HG02884 (cell line): Measurements from ENCODE around the gene MRPS35.
A peak's percentile ranks its signal among the peaks of the same experiment; 100 is the strongest.

Source experiments
- ATAC-seq: cut with Tn5 transposase; IDR thresholded peaks from one replicate; pipeline ENCODE4 v1.9.1; 2021; ENCODE audit warnings: mild to moderate bottlenecking, moderate library complexity; ENCODE audit not compliant: unreplicated experiment

MRPS35 gene

DNA sequence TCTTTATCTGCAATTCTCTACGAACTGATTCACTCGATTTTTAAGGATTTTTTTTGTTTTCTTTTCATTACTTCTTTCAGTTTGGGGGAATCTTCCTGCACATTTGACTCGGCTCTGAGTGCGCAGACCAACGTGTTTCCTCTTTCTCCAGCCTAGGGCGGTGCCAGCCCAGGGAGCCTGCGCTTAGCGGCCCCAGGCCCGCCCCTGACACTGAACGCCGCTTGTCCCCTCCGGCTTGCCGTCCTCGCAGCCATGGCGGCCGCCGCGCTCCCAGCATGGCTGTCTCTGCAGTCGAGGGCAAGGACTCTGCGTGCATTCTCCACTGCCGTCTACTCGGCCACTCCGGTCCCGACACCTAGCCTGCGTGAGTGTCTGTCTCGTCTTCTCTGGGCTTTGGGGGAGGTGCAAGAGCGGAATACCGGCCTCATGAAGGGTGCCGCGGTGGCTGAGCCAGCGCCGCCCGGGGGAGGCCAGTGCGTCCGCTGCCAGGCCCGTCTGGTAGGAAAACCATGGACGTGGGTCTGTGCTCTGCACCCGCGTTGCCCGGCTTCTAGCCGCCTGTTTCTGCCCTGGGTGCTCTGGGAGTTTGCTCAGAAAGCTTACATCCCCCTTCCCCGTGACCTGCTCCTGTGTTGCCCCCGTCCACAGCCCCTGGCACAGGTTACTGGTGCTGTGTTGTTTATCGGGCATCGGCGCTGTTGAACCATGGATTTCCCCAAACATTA is at the start of gene MRPS35:
TSS of gene MRPS35 (plus strand) at position 241 of the 725 bp plus-strand sequence. CDS start at position 253, 12 bp downstream.
- ATAC-seq, result peak; percentile 94

DNA sequence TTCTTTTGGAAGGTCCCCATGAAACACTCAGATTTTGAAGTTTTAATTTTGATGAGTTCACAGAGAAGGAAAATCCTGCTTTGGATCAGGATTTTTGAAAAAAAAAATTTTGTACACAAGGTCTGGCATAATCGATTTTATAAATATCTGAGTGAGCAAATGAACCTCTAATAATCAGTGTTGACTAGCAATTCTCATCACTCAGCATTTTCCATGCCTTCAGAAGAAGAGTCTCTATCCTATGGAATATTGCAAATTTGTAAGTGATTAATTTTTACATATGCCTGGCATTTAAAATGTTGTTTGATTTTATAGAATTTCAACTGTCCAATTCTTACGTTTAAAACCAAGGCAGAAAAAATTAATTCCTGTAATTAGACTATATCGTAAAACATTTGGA is 44.9 kb upstream of the MRPS35 start:
- no peak for ATAC-seq

DNA sequence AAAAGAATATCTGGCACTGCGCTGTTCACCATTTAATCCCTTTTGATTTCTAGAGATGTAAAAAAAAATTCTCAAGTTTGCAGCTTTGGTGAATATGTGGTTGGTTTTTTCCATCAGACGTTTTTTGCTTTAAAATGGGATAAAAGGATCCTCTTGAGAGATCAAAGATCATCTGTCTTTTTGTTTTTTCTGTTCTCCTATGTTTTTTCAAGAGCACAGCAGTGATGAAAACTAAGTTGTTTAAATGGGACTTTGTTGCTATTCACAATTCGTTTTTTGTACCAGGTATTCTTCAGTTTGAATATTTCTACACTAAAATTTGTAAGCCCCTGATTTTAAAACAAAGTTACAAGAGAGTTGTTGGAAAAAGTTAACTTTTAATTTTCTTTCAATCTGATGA is 44.1 kb upstream of the MRPS35 start:
- ATAC-seq, result no peak

DNA sequence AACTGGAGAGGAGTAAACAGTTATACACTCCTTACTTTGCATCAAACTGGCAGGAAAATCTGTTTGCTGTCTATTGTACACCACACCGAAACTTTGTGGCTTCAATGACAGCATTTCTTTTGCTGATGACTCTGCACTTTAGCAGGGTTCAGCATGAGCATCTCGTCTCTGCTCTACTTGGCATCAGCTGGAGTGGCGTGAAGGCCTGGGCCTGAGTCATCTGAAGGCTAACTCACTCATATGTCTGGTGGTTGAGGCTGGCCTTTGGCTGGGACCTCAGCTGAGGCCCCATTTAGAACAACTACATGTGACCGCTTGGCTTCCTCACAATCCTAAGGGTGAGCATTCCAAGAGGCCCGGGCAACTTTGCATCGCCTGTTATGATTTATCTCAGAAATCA is 43.1 kb upstream of the MRPS35 start:
- no peak for ATAC-seq

DNA sequence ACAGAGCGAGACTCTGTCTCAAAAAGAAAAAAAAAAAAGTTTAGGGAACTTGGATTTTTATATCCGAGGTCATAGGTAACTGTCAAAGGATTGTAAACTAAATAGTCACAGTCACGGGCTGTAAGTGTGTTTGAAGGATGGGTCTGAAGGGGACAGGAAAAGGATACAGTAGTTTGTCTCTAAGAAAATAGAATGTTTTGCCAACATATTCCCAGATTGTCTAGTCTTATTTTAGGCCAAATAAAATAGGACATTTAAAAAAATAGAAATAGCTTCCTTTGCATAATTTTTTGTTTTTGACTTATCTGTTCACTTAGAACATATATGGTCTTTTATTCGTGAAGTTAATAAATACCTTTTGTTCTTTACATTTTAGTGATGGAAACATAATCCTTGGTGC is 38.6 kb upstream of the MRPS35 start:
- no peak for ATAC-seq

DNA sequence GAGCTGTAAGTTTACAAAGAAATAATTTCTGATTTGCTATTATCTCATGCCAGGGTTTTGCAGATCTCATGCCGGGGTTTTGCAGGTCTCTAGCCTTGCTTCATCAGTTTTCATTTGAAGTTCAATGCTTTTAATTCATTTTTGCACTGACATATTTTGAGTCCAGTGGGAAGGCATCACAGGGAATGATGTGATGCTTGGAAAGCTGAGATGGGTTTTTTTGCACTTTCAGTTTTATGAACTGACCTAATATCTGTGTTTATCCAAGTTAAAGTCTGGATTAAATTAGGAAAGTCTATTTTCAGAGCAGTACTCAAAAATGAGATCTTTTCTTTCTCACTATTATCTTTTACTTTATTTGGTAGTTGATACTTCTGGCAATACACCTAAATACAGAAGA is 38.0 kb upstream of the MRPS35 start:
- no peak for ATAC-seq

DNA sequence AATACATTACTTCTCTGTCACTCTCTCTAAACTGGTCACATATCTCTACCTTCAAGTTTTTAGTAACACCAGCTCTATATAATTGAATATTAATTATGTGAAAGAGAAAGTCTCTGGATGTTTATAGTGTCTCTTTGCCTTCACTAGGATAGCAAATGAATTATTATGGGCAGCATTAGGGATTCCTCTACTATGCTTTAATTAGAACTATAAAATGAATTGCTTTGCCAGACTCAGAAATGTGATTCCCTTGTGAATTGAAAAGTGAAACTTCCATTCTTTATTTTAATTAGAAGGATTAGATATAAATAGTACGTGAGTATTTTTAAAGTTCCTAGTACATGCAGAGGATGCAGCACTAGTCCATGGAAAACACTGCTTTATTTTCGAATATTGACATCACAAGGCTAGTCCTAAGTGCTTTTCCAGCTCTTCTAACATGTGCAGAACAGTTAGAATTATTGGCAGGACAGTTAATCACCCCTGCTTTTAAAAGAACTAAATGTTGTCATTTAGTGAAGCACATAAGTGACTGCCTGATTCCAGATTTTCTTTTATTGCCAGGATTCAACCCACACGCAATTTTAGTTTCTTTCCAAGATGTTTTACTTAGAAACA is 37.4 kb upstream of the MRPS35 start:
- ATAC-seq, result no peak

DNA sequence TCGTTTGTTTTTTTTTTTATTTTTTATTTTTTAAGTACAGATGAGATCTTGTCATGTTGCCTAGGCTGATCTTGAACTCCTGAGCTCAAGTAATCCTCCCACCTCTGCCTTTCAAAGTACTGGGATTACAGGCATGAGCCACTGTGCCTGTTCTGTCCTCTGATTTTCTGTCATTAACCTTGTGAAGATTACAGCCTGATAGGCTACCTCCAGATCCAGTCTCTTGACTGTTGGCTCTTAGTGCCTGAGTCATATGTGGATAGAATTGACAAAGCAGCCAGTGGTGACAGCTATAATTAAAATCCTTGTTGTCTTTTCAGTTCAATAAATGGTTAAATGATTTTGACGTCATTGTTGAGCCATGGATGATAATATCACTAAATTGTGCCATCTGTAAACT is 35.6 kb upstream of the MRPS35 start:
- no peak for ATAC-seq

DNA sequence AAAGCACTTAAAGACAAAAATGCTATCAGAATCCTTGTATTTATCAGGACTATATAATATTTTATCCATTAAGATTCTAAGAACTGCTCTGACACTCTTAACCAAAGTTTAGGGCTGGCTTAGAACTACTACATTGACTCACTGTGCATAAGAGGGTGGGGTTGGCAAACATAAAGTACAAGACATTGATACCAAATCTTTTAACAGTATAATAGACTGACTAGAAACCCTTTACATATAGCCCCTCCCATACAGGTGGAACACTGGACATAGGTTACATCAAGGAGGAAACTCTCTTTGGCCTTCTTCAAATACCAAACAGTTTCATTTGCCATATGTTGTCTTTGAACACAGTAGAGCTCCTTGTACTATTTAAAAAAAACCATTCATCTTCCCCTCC is 30.0 kb upstream of the MRPS35 start:
- no peak for ATAC-seq

DNA sequence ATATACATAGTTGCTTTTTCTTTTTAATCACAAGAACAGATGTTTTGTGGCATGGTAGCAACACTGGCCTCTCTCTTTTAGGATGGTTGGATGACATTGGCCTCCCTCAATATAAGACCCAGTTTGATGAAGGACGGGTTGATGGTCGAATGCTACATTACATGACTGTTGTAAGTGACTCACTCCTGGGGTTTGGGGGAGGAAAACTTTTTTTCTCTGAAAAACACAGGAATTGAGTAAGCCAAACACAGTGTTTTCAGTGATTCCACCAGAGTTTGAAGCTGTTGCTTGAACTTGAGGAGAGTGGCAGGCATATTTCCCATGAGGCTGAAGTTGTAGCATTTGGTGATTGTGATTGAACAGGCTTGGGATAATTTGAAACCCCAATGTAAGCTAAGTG is 28.1 kb upstream of the MRPS35 start:
- ATAC-seq, result no peak

DNA sequence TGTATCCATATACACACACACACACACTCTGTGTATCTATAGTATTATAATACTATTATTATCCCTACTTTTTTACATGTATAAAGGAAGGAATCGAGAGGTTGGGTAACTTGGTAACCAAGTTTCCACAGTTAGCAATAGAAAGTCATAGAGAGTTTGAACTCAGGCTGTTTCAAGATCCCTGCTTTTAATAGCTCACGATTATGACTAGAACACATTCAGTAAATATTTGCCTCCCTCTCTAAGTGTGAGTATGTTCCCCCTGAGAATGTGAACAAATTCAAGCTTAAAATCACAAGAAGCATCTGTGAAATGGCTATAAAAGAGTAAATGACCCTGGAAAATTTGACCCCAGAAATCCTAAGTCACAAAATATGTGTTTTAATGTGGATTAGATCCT is 25.4 kb upstream of the MRPS35 start:
- ATAC-seq, result no peak

DNA sequence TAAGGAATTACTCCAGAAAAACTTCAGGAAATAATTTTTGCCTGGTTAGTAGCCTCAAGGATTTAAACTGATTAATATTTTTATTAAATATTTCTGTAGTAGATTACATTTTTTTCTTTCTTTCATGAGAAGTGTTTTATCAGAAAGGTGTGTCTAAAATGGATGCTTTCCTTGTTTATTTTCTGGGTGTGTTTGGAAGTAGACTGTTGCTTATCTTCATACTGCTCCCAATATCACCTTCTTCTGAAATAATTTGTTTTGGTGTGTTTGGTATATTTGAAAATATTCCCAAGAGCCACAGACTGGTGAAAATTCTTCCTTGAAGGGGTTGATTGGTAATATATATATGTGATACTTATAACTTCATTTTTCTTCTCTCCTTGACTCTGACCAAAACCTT is 24.5 kb upstream of the MRPS35 start:
- no peak for ATAC-seq

DNA sequence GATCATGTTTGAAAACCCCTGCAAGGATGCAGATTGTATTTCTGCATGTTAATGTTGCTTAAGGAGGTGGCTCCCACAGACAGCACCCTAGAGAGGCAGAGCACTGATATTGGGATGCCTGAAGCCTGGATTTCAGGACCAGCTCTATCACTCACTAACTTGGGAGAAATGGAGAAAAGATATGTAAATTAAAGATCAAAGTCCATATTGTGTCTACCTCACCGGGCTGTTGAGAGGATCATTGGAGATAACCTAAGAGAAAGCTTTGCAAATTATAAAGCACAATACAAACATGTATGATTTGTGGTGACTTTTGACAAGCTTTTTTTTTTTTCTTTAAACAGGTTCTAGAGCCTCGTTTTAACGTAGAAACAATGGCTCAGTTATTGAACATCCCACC is 22.0 kb upstream of the MRPS35 start:
- ATAC-seq, result no peak

DNA sequence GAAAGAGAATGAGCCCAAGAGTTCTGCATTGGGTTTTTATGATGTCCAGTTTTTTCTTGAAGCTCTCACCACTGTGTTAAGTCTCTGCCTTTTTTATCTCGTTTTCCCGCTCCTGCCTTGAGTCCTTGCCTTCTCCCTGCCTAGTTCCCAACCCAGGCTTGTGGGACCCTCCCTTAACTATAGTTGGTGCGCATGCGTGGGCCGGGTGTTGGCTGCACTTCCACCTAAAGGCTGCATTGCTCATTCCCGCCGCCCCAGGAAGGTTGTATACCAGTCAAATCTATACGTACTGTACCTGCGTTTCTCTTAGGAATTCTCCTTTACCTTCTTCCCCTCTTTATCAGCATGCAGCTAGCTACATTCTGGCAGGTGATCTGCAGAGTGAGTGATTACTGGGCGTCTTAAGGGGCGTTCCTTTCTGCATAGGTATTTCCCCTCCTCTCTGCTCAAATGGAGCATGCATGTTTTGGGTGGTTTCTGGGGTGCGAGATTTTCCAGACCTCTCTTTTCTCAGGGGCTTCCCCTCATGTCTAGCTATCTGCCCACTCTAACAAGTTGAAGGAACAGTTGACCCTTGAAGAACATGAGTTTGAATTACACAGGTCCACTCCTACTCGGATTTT is 21.0 kb upstream of the MRPS35 start:
- no peak for ATAC-seq

DNA sequence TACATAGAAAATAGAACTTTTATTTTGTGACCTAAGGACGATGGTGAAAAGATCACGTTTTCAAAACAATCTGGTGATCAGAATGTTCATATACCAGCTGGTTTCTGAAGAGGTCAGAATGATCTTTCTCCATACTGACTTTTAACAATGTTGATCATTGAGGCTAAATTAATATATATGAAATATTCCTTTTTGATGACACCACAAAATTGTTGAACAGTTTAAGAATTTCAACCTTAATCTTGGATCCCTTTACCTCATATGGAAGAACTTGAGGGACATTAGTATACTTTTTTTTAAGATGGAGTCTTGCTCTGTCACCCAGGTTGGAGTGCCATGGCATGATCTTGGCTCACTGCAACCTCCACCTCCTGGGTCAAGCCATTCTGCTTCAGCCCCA is 17.2 kb upstream of the MRPS35 start:
- ATAC-seq, result no peak

DNA sequence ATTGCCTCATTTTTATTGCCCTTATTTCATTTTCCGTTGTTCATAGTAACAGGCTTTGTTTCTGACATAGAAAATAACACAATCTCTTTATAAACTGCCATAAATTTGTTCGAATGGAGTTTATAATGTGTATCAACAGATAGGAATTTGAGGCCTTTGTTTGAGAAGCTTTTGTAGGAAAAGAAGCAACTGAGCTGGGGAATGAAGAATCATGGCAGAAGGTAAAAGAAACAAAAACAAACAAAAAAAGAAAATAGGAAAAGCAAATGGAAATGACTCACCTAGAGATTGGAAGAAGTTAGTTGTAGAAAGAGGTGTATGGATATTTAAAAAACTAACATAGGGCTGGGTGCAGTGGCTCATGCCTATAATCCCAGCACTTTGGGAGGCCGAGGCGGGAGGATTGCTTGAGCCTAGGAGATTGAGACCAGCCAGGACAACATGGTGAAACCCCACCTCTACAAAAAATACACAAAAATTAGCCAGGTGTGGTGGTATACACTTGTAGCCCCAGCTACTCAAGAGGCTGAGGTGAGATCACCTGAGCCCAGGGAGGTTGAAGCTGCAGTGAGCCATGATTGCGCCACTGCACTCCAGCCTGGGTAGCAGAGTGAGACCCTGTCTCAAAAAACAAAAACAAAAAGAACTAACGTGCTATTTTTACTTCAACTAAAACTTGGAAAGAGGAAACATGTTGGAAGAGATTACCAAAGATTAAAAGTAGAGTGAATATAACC is 14.9 kb upstream of the MRPS35 start:
- ATAC-seq, result no peak

DNA sequence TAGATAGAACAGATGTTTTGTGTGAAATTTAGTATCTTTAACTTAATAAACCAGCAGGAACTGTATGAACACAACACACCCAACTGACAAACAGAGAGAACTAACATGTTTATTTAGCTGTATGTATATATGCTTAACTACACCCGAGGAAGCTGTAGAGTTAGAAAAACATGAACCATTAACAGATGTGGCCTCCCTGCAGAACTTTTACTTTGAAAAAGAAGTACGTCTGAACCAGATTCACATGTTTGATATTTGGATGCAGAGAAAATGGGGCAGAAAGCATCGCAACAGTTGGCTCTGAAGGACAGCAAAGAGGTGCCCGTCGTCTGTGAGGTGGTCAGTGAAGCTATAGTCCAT is 14.4 kb upstream of the MRPS35 start, which contains the start of gene REP15:
TSS of gene REP15 (plus strand) at position 155 of the 360 bp plus-strand sequence. CDS start at position 271, 116 bp downstream.
- ATAC-seq, result no peak

DNA sequence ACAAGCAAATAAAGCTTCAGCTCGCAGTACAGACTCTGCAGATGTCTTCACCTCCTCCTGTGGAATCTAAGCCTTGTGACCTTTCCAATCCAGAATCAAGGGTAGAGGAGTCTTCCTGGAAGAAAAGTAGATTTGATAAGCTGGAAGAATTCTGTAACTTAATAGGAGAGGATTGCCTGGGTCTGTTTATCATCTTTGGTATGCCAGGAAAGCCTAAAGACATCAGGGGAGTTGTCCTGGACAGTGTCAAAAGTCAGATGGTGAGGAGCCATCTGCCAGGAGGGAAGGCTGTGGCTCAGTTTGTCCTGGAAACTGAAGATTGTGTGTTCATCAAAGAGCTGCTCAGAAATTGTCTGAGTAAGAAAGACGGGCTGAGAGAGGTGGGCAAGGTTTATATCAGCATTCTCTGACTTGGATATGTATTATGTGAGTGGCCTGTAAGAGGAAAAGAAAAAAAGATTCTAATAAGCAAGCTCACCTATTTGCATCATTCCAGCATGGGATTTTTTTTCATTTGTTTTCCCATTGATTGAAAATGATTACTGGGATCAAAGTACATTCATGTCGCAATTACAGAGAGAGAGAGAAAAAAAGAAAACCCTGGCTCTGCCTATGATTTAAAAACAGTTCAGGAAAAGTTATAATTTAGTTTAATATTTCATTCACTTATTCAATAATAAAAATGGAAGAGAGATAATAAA is 13.6 kb upstream of the MRPS35 start:
- ATAC-seq, result no peak

DNA sequence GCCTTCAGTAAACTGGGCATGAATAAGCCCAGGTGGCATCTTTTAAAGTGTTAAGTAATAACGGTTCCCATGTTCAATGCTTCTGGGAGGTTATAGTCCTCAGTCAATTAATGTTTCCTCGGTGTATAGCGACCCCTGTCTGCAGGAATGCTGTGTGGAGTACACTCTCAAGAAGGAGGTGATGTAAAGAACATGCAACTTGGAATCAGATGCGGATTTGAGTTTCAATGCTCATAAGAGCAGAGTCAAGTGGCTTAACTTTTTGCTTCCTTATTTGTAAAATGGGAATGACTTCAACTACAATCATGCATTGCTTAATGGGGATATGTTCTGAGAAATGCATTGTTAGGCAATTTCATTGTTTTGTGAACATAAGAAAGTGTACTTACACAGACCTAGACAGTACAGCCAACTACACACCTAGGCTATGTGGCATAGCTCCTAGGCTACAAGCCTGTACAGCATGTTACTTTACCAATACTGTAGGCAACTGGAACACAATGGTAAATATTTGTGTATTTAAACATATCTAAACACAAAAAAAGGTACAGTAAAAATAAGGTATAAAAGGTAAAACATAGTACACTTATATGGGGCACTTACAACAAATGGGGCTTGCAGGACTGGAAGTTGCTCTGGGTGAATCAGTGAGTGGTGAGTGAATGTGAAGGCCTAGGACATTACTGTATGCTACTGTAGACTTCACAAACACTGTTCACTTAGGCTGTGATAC is 6.7 kb upstream of the MRPS35 start:
- ATAC-seq, result peak; percentile 83

DNA sequence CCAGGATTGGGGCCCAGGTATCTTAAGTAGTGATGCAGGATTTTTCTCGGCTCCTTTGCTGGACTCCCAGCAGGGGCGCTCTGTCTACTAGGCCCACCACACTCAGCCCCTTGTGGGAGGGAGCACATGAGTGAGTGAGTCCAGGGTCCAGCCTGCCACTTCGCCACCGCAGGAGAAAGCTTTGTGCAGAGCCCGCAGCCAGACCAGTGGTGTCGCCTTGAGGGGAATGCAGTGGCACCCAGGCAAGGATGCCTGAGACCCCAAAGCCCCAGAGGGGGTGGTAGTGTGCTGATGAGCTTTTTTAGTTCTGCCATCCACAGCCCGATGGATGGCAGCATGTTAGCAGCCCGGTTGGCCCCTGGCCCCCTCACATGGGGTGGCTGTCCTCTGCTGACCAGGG is 5.4 kb upstream of the MRPS35 start:
- no peak for ATAC-seq
